Lower leg skin (tissue), 4 donors: ENCODE measurements around the gene OR5K4. TPM values are rescaled to one million over a fixed set of nuclear protein-coding genes. Genes with fewer than 3 reads are reported as not detected.

Experiments
- DNase-seq, 2 donors: peaks; one replicate each; pipeline ENCODE4 v3.0.0-alpha.2; 2019; ENCODE audit warnings: low spot score in 2 of 2
- H3K4me3 ChIP-seq: fragments of 200-600 bp; sonication (generic); 2 replicates; pipeline ENCODE4 v1.5.1; 2017; ENCODE audit warnings: mild to moderate bottlenecking, low read depth; ENCODE audit not compliant: poor library complexity, severe bottlenecking
- POLR2A ChIP-seq, 2 donors: fragments of 450-650 bp; IDR thresholded peaks; one replicate each; pipeline ENCODE4 v1.6.1; 2016 to 2017; ENCODE audit warnings: antibody characterized with exemption in 2 of 2, mild to moderate bottlenecking in 1 of 2, moderate library complexity in 1 of 2
- WGBS, 2 donors: methylation state at CpG; one replicate each; pipeline ENCODE4 v1.1.5; 2018; 5-methylcytosine and 5-hydroxymethylcytosine counted together
- intact Hi-C: fragments of 100-400 bp; cut with DNase I; formaldehyde crosslinking; loops from one replicate; pipeline ENCODE4 v1.15.0; 2023; ENCODE audit warnings: low total_unique reads
- total RNA-seq, 4 donors: library from RNA; depleted of rRNA; stranded (reverse); fragments of >200 nt; gene quantifications; one replicate each; pipeline ENCODE4 v1.1.0, GENCODE V29; 2016
- TF ChIP-seq, protein P1 (sequence below), 3 donors: fragments of 450-650 bp; IDR thresholded peaks; one replicate each; pipeline ENCODE4 v1.5.1; 2016; ENCODE audit warnings: antibody characterized with exemption in 3 of 3, mild to moderate bottlenecking in 3 of 3, moderate library complexity in 2 of 3

OR5K4 gene
- total RNA-seq, 4 donors from 2014 or later = not detected

- DNase-seq = no peak
- intact Hi-C loops = no loop called here
- no peak overlapping the region for H3K4me3 ChIP-seq
- TF ChIP-seq, protein P1, sequence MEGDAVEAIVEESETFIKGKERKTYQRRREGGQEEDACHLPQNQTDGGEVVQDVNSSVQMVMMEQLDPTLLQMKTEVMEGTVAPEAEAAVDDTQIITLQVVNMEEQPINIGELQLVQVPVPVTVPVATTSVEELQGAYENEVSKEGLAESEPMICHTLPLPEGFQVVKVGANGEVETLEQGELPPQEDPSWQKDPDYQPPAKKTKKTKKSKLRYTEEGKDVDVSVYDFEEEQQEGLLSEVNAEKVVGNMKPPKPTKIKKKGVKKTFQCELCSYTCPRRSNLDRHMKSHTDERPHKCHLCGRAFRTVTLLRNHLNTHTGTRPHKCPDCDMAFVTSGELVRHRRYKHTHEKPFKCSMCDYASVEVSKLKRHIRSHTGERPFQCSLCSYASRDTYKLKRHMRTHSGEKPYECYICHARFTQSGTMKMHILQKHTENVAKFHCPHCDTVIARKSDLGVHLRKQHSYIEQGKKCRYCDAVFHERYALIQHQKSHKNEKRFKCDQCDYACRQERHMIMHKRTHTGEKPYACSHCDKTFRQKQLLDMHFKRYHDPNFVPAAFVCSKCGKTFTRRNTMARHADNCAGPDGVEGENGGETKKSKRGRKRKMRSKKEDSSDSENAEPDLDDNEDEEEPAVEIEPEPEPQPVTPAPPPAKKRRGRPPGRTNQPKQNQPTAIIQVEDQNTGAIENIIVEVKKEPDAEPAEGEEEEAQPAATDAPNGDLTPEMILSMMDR (IDR thresholded peaks at IDR 0.05) = no peak
- TF ChIP-seq POLR2A (IDR thresholded peaks at IDR 0.05) = no peak
Observed at GRCh38 chr3:98371186-98371585, 17.5 kb downstream of the OR5K4 start.

GRCh38 chr3:98371853-98372252 lies 18.2 kb downstream of the OR5K4 start:
- TF ChIP-seq, protein P1 (IDR thresholded peaks at IDR 0.05) = no peak
- TF ChIP-seq POLR2A (IDR thresholded peaks at IDR 0.05) = no peak
- intact Hi-C loops = no loop called here
- H3K4me3 ChIP-seq = no peak overlapping the region
- no peak for DNase-seq

GRCh38 chr3:98372445-98372844 lies 18.8 kb downstream of the OR5K4 start:
- TF ChIP-seq POLR2A (IDR thresholded peaks at IDR 0.05) = no peak
- TF ChIP-seq, protein P1 (IDR thresholded peaks at IDR 0.05) = no peak

GRCh38 chr3:98376631-98377030 lies 23.0 kb downstream of the OR5K4 start:
- no peak for DNase-seq
- intact Hi-C loops = no loop called here
- no peak overlapping the region for H3K4me3 ChIP-seq
- WGBS, 2 donors = 20 to 25% methylated on average over 2 of the region's 2 CpGs
- no peak for TF ChIP-seq POLR2A (IDR thresholded peaks at IDR 0.05)
- TF ChIP-seq, protein P1 (IDR thresholded peaks at IDR 0.05) = no peak

More at GRCh38 chr3:98372445-98372844, 18.8 kb downstream of the OR5K4 start:
- H3K4me3 ChIP-seq = no peak overlapping the region
- intact Hi-C loops = no loop called here
- DNase-seq = no peak
- WGBS, 2 donors = 62 to 86% methylated on average over 1 of the region's 1 CpG

DNA sequence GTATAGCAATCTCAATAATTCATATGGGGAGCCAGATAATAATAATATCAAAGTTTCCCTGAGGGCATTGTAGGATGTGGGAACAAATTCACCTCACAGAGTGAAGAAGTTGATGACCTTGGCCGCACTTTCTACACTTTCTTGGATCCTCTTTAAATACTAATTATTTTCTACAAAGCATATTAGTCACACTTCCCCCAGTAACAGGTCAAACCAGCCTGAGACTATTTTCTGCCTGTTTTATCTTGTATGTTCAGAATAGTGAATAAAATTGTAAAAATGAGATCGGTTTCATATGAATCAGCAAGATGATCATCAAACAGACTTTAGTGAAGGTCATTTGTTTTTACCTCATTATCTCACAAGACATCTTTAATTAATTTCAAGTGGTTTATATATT lies 34.5 kb downstream of the OR5K4 start:
- DNase-seq = no peak
- intact Hi-C loops = no loop called here
- WGBS, 2 donors = 46 to 63% methylated on average over 2 of the region's 2 CpGs
- TF ChIP-seq POLR2A (IDR thresholded peaks at IDR 0.05) = no peak
- TF ChIP-seq, protein P1 (IDR thresholded peaks at IDR 0.05) = no peak
- no peak overlapping the region for H3K4me3 ChIP-seq

DNA sequence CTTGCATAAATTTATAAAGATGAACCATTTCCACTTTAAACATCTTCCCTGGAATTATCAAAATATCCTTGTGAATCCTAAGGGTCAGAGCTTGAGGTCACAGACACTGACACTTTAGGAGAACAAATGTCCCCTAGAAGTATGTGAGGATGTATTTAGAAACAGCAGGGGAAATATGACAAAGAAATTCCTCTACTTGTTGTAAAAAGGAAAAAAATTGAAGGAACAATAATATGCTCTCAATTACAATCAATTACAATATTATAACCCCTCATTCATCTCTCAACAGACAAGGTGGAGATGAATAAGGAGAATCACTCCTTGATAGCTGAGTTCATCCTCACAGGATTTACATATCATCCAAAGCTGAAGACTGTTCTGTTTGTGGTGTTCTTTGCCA lies 36.7 kb downstream of the OR5K4 start, which contains the start of gene OR5K3:
Gene OR5K3, plus strand, starts transcription at position 301 of the 400 bp plus-strand sequence. Its CDS starts 0 bp downstream, at position 301.
- no peak for DNase-seq
- intact Hi-C loops = no loop called here

More for the DNA sequence above, 36.7 kb downstream of the OR5K4 start, which contains the start of gene OR5K3:
- H3K4me3 ChIP-seq = no peak within 1 kb of the TSS
- no peak for TF ChIP-seq POLR2A (IDR thresholded peaks at IDR 0.05)
- TF ChIP-seq, protein P1 (IDR thresholded peaks at IDR 0.05) = no peak
